Limb (tissue), 2 donors: ENCODE data around the gene FRMD5.

ENCODE experiments used
- DNase-seq, 2 donors: peaks; one replicate each; pipeline ENCODE4 v3.0.0-alpha.2; 2016; ENCODE audit errors: extremely low spot score in 2 of 2

Gene FRMD5

GRCh38 chr15:44094781-44095180 lies 100.3 kb downstream of the FRMD5 start:
- DNase-seq = no peak

GRCh38 chr15:44093836-44094235 lies 101.2 kb downstream of the FRMD5 start:
- DNase-seq = no peak

- DNase-seq = no peak
Measured at GRCh38 chr15:44092221-44092620, 102.8 kb downstream of the FRMD5 start.

GRCh38 chr15:44087578-44088465 lies 107.2 kb downstream of the FRMD5 start:
- no peak for DNase-seq

- DNase-seq = no peak
Measured at GRCh38 chr15:44084770-44085169, 110.3 kb downstream of the FRMD5 start.

GRCh38 chr15:44084171-44084570 lies 110.9 kb downstream of the FRMD5 start:
- no peak for DNase-seq

GRCh38 chr15:44082558-44083157 lies 112.4 kb downstream of the FRMD5 start:
- no peak for DNase-seq

GRCh38 chr15:44081026-44082013 lies 113.8 kb downstream of the FRMD5 start:
- no peak for DNase-seq

- DNase-seq = no peak
Measured at GRCh38 chr15:44075535-44075934, 119.5 kb downstream of the FRMD5 start.

- no peak for DNase-seq
Measured at GRCh38 chr15:44069489-44069888, 125.6 kb downstream of the FRMD5 start.

- no peak for DNase-seq
Measured at GRCh38 chr15:44068347-44068746, 126.7 kb downstream of the FRMD5 start.

GRCh38 chr15:44066211-44066827 lies 128.8 kb downstream of the FRMD5 start:
- DNase-seq = no peak

GRCh38 chr15:44064706-44065105 lies 130.4 kb downstream of the FRMD5 start:
- DNase-seq = no peak

GRCh38 chr15:44058126-44058525 lies 136.9 kb downstream of the FRMD5 start:
- DNase-seq = no peak

GRCh38 chr15:44045661-44046060 lies 149.4 kb downstream of the FRMD5 start:
- DNase-seq = no peak

- no peak for DNase-seq
Measured at GRCh38 chr15:44045217-44045616, 149.9 kb downstream of the FRMD5 start.

GRCh38 chr15:44038755-44039191 lies 156.3 kb downstream of the FRMD5 start:
- no peak for DNase-seq

GRCh38 chr15:44035781-44036699 lies 159.0 kb downstream of the FRMD5 start:
- DNase-seq = no peak

GRCh38 chr15:44034933-44035624 lies 160.0 kb downstream of the FRMD5 start:
- no peak for DNase-seq

- DNase-seq = no peak
Measured at GRCh38 chr15:44034334-44034733, 160.7 kb downstream of the FRMD5 start.
